ENCODE measurements around the gene BCL3. TPM values are rescaled to one million over a fixed set of nuclear protein-coding genes. Genes with fewer than 3 reads are reported as not detected.

Gene BCL3
- total and polyA plus RNA-seq, 2 of the 4 experiments (the other 2 are of a cell fraction): 1.6 to 26.0 TPM

- Histone ChIP-seq H4K91ac (ENCODE audit: insufficient read depth, low read depth, low read length) (no peak overlapping the region), H3K4me1 (ENCODE audit: control insufficient read depth, insufficient read depth, low read length) (peaks cover 1% of the 10 kb centered on the region; the same call in 1 of the 2 replicates), H4K20me1 (ENCODE audit: insufficient read depth, low read length) (no peaks in the 10 kb centered on the region), H2BK120ac (ENCODE audit: low read depth, low read length) (no peak overlapping the region), H2BK15ac (ENCODE audit: low read depth, low read length) (no peak overlapping the region), H3K9me3 (ENCODE audit: control insufficient read depth, insufficient read depth, low read length) (no peaks in the 10 kb centered on the region), H3K27me3 (ENCODE audit: control insufficient read depth, insufficient read depth, low read length) (no peaks in the 10 kb centered on the region), H2AK9ac (replicated peaks; ENCODE audit: low read depth, low read length, poor library complexity) (no peak overlapping the region), H4K8ac (ENCODE audit: low read depth in 2 of 2, low read length in 2 of 2) (no peak overlapping the region), H4K5ac (ENCODE audit: low read depth, low read length) (no peak overlapping the region), H2AK5ac (ENCODE audit: low read depth, low read length) (no peak overlapping the region), H3K56ac (ENCODE audit: extremely low read depth, insufficient read depth, low read length) (no peak overlapping the region), H3K23ac (ENCODE audit: low read depth, low read length) (no peak overlapping the region), H2AFZ (replicated peaks; ENCODE audit: low read length, poor library complexity) (no peak overlapping the region), H3K36me3 (ENCODE audit: control insufficient read depth, insufficient read depth, low read length) (no peaks in the 10 kb centered on the region), H3K4me2 (ENCODE audit: low read depth, low read length) (no peak overlapping the region), H2BK5ac (ENCODE audit: low read depth, low read length, poor library complexity, severe bottlenecking) (no peak overlapping the region), H2BK20ac (ENCODE audit: low read depth, low read length) (no peak overlapping the region), H3K18ac (ENCODE audit: low read depth, low read length) (no peak overlapping the region), H3K4me3 (ENCODE audit: insufficient read depth, low read depth, low read length) (no peak overlapping the region), H3K27ac (ENCODE audit: insufficient read depth, low read length) (no peak overlapping the region), H3K9me1 (ENCODE audit: insufficient read depth, low read length) (0 out of 2 replicates have a peak, but pooled peaks cover 3% of the 10 kb centered on the region), H3K9ac (ENCODE audit: low read depth, low read length) (no peak overlapping the region), H3K79me1 (ENCODE audit: low read depth in 1 of 2, low read length in 2 of 2) (no peaks in the 10 kb centered on the region), H3K4ac (ENCODE audit: low read depth, low read length) (no peak overlapping the region), H3K14ac (replicated peaks; ENCODE audit: low read depth, low read length) (no peak overlapping the region)
- intact Hi-C loops (cut with micrococcal nuclease): no loop called here
- CTCF ChIA-PET: no interaction called here
- TF ChIP-seq RCOR1 (IDR thresholded peaks at IDR 0.05; ENCODE audit: insufficient replicate concordance, low read length): no peak
- no peak for TF ChIP-seq SMC3 (IDR thresholded peaks at IDR 0.05; ENCODE audit: low read depth, low read length)
- TF ChIP-seq RAD21 (IDR thresholded peaks at IDR 0.05; ENCODE audit: low read length): no peak
- no peak for TF ChIP-seq ELK1 (IDR thresholded peaks at IDR 0.05; ENCODE audit: borderline replicate concordance, low read depth, low read length)
- ATAC-seq (ENCODE audit: low read depth): no peak
- WGBS, 2 experiments (ENCODE audit: extremely low coverage in 2 of 2, insufficient read length in 1 of 2): no CpG with 5 or more reads among the region's 5 CpGs
- POLR2A ChIA-PET (ENCODE audit: unreplicated experiment): no interaction called here
- no TSS peak for BruUV-seq (replicated peaks)
- dilution Hi-C loops (cut with HindIII; ENCODE audit: low sequenced_read_pairs, unreplicated experiment): no loop called here
- no peak for DNase-seq
- in situ Hi-C loops (cut with MboI; ENCODE audit: low sequenced_read_pairs): no loop called here
These were observed 17.4 kb upstream of the BCL3 start for GRCh38 chr19:44731081-44731480.
